Tongue (tissue), 2 donors: ENCODE results near the gene KIAA1958. TPM values are rescaled to one million over a fixed set of nuclear protein-coding genes. Genes with fewer than 3 reads are reported as not detected.

Experiments
- DNase-seq: peaks from one replicate; pipeline ENCODE4 v3.0.0-alpha.2; 2015
- total RNA-seq: library from RNA; depleted of rRNA; stranded (reverse); fragments of >200 nt; gene quantifications from one replicate; pipeline ENCODE4 v1.2.3, GENCODE V29; 2014

The KIAA1958 gene
- total RNA-seq, 1 donor from 2014 or later, result 5.8 TPM

- DNase-seq, result no peak
These were observed 118.9 kb downstream of the KIAA1958 start for GRCh38 chr9:112605518-112605917.

DNA sequence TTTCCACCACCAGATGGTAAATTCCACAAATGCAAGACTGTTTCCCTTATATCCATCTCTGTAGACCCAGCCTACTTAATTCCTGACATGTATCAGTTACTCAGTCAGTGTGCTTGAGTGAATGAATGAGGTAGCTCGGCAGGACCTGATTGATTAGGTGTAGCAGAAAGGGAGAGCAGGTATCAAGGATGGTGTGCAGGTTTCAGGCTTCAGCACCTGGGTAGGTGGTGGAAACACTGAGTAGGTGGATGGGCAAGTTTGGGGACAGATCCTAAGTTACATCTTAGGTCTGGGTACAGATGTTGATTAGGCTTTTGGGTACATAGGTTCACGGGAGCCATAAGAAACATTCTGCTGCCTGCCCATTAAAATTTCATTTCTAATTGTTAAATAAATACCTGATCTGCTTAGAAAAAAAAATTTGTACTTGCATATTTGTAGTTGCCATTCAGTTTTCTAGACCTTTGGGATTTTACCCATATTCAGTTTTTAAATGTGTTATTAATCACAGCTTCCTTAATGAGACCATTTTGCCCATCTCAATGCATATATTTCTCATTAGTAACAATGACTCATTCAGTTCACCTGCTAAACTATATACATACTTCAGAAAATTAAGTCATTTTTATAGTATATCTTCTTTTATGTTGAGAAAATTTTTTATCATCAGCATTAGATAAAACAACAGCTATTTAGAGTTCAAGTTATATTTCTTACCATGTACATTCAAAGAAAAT lies 119.5 kb downstream of the KIAA1958 start:
- no peak for DNase-seq

DNA sequence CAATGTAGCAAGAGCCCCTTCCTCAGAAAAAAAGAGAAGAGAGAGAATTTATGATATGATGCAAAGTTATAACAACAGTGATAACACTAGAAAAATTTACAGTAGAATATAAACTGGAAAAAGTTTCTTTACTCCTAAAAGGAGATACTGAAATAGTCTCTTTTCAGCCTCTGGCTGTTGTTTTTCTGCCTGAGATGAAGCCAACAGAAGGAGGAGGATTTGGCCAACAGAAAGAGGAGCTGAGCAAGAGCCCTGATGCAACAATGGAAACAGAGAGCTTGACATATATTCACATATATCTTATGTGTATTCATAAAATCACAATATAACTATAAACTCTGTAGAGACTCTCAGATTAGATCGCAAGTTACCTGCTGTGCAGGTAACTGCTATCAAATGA lies 122.2 kb downstream of the KIAA1958 start:
- DNase-seq, result no peak

DNA sequence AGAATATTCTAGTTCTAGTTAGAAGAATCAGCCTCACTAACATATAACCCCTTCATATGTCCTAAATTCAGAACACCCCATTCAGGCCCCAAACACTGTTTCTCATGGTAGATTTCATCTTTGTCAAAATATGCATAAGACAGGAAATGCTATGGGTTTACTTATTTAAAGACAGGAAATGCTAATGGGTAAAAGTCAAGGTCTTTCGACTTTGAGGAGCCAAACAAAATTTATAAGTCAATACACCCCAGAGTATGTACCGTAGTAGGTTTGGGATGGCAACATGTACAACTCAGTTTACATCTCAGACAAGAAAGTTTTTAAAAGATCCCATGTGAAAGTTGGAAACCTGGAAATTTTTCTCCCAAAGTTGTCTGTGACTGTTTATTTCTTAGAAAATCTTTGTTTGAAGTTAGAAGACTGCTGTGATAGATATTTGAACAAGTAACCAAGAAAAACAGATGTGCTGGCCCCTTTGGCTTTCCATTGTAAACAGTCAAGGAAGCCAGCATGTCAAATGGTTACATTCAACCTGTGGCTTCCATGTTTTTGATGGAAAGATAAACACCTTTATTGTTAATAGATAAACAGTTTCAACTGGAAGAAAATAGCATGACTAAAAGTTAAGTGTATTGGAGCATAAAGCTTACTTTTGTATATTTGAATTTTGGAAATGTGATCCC lies 129.1 kb downstream of the KIAA1958 start:
- DNase-seq, result peak; percentile 43

GRCh38 chr9:112617371-112617770 lies 130.7 kb downstream of the KIAA1958 start:
- no peak for DNase-seq

GRCh38 chr9:112618385-112619009 lies 131.9 kb downstream of the KIAA1958 start:
- DNase-seq, result no peak

DNA sequence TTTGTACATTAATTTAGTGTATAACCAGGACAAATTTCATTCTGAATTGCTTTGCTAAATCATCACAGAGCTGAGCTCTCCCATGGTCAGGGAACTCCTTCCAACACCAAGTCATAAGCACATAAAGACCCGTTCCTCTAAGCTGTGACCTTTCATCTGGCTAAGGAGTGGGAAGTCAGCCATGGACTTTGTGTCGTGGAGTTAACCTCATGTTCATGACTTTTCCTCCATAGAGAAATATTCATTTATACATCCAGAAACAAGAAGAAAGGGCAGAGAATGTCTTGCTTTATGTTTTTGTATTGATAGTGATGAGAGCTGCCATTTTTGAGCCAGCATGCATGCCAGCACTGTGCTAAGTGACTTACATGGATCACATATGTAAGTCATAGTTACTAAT lies 133.8 kb downstream of the KIAA1958 start:
- no peak for DNase-seq

GRCh38 chr9:112621018-112621655 lies 134.5 kb downstream of the KIAA1958 start:
- DNase-seq, result no peak

DNA sequence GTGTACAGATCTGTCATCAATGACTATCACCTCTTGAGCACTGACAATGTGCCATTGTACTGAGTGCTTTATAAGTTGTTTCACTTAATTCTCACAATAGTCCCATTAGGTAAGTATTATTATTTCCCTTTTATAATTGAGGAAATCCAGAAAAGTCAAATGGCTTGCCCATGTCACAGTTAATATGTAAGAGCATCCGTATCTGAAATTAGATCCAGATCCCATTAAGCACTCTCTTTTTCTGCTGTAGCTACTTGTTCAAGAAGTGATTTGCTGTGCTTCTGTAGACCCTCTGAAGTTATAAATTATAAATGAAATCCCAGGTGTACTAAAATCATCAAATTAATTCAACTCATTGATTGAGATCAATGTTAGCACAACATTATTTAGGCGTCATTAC lies 136.6 kb downstream of the KIAA1958 start:
- no peak for DNase-seq

DNA sequence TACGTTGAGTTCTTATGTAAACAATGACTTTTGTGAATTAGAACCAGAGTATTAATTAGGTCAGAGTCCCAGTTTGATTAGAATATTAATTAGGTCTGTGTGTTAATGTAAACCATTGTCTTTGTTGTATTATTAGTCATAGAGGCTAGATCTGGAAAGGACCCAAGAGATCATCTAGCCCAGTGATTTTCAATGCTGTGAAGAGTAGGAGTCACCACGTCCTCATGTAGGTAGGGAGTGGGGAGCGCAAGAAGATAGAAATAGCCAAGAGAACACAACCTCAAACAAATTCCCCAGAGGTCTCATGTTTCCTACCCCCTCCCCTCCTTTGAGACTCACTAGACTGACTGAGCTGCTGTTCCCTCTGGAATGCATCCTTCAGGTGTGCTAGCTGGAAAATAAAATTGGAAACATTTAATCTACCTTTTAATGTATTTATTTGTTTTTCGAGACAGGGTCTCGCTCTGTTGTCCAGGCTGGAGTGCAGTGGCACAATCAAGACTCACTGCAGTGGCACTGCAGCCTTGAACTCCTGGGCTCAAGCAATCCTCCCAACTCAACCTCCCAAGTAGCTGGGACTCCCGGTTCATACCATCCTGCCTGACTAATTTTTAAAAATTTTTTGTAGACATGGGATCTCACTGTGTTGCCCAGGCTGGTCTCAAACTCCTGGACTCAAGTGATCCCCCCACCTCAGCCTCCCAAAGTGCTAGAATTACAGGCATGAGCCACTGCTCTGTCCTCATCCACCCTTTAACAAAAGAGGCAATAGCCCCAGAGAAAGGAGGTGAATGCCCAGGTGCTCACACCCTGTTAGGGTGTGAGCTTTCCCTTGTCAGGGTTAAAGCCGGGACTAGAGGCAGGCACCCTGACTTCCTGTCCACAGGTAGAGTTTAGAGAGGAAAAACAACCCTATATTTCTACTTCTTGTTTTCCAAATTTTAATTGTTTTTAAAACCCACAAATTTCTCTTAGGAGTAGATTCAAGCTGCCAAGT lies 138.4 kb downstream of the KIAA1958 start:
- DNase-seq, result no peak

- DNase-seq, result no peak
These were observed 143.3 kb downstream of the KIAA1958 start for GRCh38 chr9:112629671-112630485.

GRCh38 chr9:112631313-112632070 lies 144.9 kb downstream of the KIAA1958 start:
- DNase-seq, result peak; percentile 28

- DNase-seq, result no peak
These were observed 153.7 kb downstream of the KIAA1958 start for GRCh38 chr9:112640311-112640710.

DNA sequence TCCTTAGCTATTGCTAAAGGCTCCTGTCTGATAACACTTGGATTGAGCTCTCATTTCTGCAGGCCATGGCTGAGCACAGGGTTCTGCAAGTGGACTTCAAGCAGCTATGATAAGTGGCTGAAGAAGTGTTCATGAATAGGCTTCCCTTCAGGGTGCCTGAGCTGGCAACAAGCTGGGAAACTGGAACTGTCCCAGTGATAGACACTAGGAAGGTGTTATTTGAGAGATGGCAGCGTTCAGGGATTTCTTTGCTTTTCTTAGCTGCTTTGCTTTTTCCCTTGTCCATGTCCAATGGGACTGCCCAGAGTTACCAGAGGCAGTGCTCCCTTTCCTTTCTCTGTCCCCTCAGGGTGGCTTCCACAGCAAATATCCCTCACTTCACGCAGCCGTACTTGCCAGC lies 155.5 kb downstream of the KIAA1958 start:
- DNase-seq, result no peak

DNA sequence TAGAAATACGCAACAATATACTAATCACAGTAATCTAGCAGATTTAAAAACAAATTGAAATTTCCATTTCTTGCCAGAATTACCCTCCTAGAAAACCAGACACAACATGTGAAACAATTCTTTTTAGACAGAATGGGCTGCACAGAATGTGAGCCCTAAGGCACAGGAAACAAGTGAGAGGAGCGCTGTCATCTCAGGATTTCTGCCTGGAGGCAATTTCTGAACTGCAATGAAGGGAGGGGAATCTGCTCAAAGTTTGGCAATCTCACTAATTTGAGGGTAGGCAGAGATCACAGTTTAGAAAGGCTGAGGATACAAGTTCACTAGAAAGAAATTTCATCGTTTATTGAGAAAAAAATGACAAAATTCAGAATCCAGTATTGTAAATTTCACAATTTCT lies 161.0 kb downstream of the KIAA1958 start:
- DNase-seq, result no peak

DNA sequence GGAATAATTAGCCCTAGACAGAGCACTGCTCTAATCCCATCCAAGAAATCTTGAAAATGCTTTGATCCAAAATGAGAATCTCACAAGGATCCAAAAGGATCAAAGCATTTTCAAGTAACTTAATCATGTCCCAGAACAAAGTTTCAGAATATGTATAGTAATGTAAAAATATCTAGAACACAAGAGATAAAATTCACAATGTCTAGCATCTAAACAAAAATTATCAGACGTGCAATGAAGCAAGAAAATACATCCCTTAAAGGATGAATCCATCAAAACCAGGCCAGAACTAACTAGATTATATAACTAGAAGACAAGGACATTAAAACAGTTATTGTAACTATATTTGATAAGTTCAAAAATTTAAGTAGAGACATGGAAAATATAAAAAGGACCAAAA lies 162.0 kb downstream of the KIAA1958 start:
- DNase-seq, result no peak

GRCh38 chr9:112654282-112654681 lies 167.7 kb downstream of the KIAA1958 start:
- DNase-seq, result no peak

GRCh38 chr9:112655668-112656067 lies 169.0 kb downstream of the KIAA1958 start:
- no peak for DNase-seq

DNA sequence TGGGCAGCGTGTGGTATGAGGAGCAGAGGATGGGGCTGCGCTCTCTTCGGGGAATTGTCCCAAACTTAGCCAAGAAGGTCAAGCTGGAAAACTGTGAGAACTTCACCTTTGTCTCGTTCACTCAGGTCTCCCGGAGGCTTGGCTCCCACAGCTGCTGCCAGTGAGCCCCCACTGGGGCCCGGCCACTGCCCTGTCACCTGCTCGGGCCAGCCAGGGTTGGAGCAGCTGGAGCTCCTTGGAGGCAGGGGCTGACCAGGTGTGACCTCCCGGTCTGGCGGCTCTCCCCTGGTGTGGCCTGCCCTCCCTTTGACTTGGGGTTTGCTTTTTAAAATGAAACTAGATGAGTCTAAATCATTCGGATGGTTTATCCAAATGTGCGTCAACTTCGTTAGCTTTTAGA lies 173.3 kb downstream of the KIAA1958 start:
- DNase-seq, result no peak

DNA sequence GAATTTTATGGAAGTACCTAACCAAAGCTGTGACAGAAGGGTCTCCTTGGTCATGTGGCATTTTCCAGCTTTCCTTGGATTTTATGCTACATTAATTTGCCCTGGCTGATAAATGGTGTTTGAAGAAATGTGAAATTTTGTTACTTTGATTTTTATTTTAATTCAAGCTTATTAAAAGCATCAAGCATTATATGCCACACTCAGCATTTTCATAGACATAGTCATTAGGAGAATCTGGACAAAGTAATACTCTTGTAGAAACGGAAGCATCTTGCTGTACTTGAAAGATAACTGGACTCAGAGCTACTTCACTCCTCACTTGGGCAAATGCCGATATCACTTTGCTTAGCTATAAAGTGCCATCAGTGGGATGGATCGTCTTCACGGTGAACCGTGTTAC lies 177.1 kb downstream of the KIAA1958 start:
- DNase-seq, result no peak
